A549 (cell line): Measurements from ENCODE around the gene ANKRD18A. TPM values are rescaled to one million over a fixed set of nuclear protein-coding genes. Genes with fewer than 3 reads are reported as not detected.

ENCODE experiments used
- ATAC-seq, 2 experiments: fragments of 200-7000 bp in 1 of 2; fragments of >200 bp in 1 of 2; cut with Nextera tagmentation in 1 of 2; cut with Tn5 transposase in 1 of 2; 3 replicates each; pipeline versions ENCODE4 v1.8.0 to v1.9.1; 2018 to 2020; ENCODE audit warnings: mild to moderate bottlenecking in 1 of 2, moderate library complexity in 1 of 2
- CTCF ChIA-PET: fragments of 300-600 bp; sonication (Branson Sonifier 250); formaldehyde crosslinking; extraction: SDS; loops from one replicate; lab custom pipeline; 2021; ENCODE audit warnings: antibody characterized with exemption, inconsistent platforms; lab: Yijun Ruan, JAX
- POLR2A ChIA-PET: fragments of 350-600 bp; formaldehyde crosslinking; extraction: SDS; loops from one replicate; lab custom pipeline; 2021; ENCODE audit warnings: antibody characterized with exemption, inconsistent platforms; lab: Yijun Ruan, JAX
- DNase-seq, 2 experiments: peaks; one replicate each; pipeline versions ENCODE4 v3.0.0 to v3.0.0-alpha.2; 2011 to 2016; ENCODE audit warnings: low read depth in 1 of 2, low spot score in 1 of 2
- FAIRE-seq: peaks from 2 replicates; lab custom pipeline; 2011; peaks lifted over from hg19 to GRCh38; lab: Jason Lieb, UNC
- H3K27ac ChIP-seq, 2 experiments: fragments of >200 bp; sonication (Bioruptor Twin); formaldehyde crosslinking; 3 replicates each; pipeline ENCODE4 v1.5.1; 2016 to 2017
- H3K4me1 ChIP-seq: fragments of >200 bp; sonication (Bioruptor Twin); formaldehyde crosslinking; 3 replicates; pipeline ENCODE4 v1.6.1; 2016
- H3K4me2 ChIP-seq: fragments of >200 bp; sonication (Bioruptor Twin); formaldehyde crosslinking; 3 replicates; pipeline ENCODE4 v1.6.1; 2016
- H3K4me3 ChIP-seq: fragments of >200 bp; sonication (Bioruptor Twin); formaldehyde crosslinking; 3 replicates; pipeline ENCODE4 v1.5.1; 2016
- H3K9me3 ChIP-seq: fragments of >200 bp; sonication (Bioruptor Twin); formaldehyde crosslinking; 3 replicates; pipeline ENCODE4 v1.6.1; 2016
- ATOH8 ChIP-seq: fragments of 250-450 bp; sonication (Bioruptor Pico); IDR thresholded peaks from 2 replicates; pipeline ENCODE4 v1.5.0; 2020; ENCODE audit warnings: low read depth, mild to moderate bottlenecking, moderate library complexity
- CHD2 ChIP-seq: fragments of 150-350 bp; IDR thresholded peaks from 2 replicates; pipeline ENCODE4 v1.6.1; 2014; ENCODE audit warnings: low read length; ENCODE audit not compliant: partially characterized antibody
- CTCF ChIP-seq: fragments of >200 bp; sonication (Bioruptor Twin); formaldehyde crosslinking; IDR thresholded peaks from 3 replicates; pipeline ENCODE4 v1.5.1; 2016
- EHF ChIP-seq: fragments of 250-450 bp; sonication (Bioruptor Pico); IDR thresholded peaks from 2 replicates; pipeline ENCODE4 v1.5.0; 2020; ENCODE audit warnings: mild to moderate bottlenecking
- MYC ChIP-seq: IDR thresholded peaks from 2 replicates; pipeline ENCODE4 v1.6.1; 2012; ENCODE audit warnings: mild to moderate bottlenecking, inconsistent platforms, low read length, improper control_type of control experiment, borderline replicate concordance
- PHF8 ChIP-seq: fragments of 200-600 bp; sonication (generic); IDR thresholded peaks from 2 replicates; pipeline ENCODE4 v1.6.1; 2016; ENCODE audit warnings: low read depth, mild to moderate bottlenecking, antibody characterized with exemption, moderate library complexity, borderline replicate concordance
- RAD21 ChIP-seq, 2 experiments: fragments of >200 bp in 1 of 2; sonication (Bioruptor Twin) in 1 of 2; formaldehyde crosslinking in 1 of 2; IDR thresholded peaks in 1 of 2; conservative IDR thresholded peaks in 1 of 2; 2 replicates in 1 of 2; 3 replicates in 1 of 2; pipeline ENCODE4 v1.6.1; 2012 to 2018; ENCODE audit warnings: inconsistent platforms in 1 of 2
- SMC3 ChIP-seq: fragments of >200 bp; sonication (Bioruptor Twin); formaldehyde crosslinking; IDR thresholded peaks from 3 replicates; pipeline ENCODE4 v1.6.1; 2018; ENCODE audit warnings: inconsistent platforms
- TP53 ChIP-seq: fragments of 250-450 bp; sonication (Bioruptor Pico); IDR thresholded peaks from 2 replicates; pipeline ENCODE4 v1.5.0; 2021; ENCODE audit warnings: mild to moderate bottlenecking, moderate library complexity
- ZSCAN20 ChIP-seq: fragments of 250-450 bp; sonication (Bioruptor Pico); IDR thresholded peaks from 2 replicates; pipeline ENCODE4 v1.8.0; 2022; ENCODE audit warnings: mild to moderate bottlenecking, moderate library complexity
- WGBS: methylation state at CpG from one replicate; pipeline ENCODE4 v1.1.6; 2017; ENCODE audit errors: missing lambda C conversion rate; 5-methylcytosine and 5-hydroxymethylcytosine counted together
- polyA plus RNA-seq, 4 experiments: library from polyadenylated mRNA; depleted of rRNA in 3 of 4; stranded (reverse); fragments of >200 nt; fragmentation: RNase III in 1 of 4; extraction: RNeasy Plus Mini Kit Qiagen cat#74134 plus additional on column Dnase treatment in 1 of 4; gene quantifications; 2 replicates in 3 of 4; 3 replicates in 1 of 4; pipeline ENCODE4 v1.2.3, GENCODE V29; 2011 to 2017
- TF ChIP-seq, protein P1 (sequence below): fragments of 250-450 bp; sonication (Bioruptor Pico); IDR thresholded peaks from 2 replicates; pipeline ENCODE4 v1.5.0; 2021; ENCODE audit warnings: mild to moderate bottlenecking, moderate library complexity, borderline replicate concordance

The ANKRD18A gene
- polyA plus RNA-seq, 2 of the 4 experiments (the other 2 are of a cell fraction), result 4.0 to 15.9 TPM

GRCh38 chr9:38643815-38644173, 23.4 kb upstream of the ANKRD18A start:
- Histone ChIP-seq H3K4me1 (peaks cover 5% of the 10 kb centered on the region; the same call in 2 of the 3 replicates), H3K4me3 (no peak overlapping the region), H3K4me2 (no peak overlapping the region), H3K9me3 (no peaks in the 10 kb centered on the region), H3K27ac (no peak overlapping the region)
- FAIRE-seq (no peak), DNase-seq (no peak), ATAC-seq (no peak)
- 86% methylated on average over 3 of the region's 3 CpGs for whole genome bisulfite sequencing
- CTCF ChIA-PET, result interaction anchor here (0.7 to 3.4 kb wide), 7 partner anchors 11 to 228 kb away, joined by 3 to 28 read pairs (median 4); no protein-coding TSS in a partner anchor
- TF ChIP-seq EHF (CRISPR knock-in tag), result no peak
- TF ChIP-seq PHF8, result no peak
- no peak for TF ChIP-seq MYC
- TF ChIP-seq ATOH8, result no peak
- TF ChIP-seq, protein P1, sequence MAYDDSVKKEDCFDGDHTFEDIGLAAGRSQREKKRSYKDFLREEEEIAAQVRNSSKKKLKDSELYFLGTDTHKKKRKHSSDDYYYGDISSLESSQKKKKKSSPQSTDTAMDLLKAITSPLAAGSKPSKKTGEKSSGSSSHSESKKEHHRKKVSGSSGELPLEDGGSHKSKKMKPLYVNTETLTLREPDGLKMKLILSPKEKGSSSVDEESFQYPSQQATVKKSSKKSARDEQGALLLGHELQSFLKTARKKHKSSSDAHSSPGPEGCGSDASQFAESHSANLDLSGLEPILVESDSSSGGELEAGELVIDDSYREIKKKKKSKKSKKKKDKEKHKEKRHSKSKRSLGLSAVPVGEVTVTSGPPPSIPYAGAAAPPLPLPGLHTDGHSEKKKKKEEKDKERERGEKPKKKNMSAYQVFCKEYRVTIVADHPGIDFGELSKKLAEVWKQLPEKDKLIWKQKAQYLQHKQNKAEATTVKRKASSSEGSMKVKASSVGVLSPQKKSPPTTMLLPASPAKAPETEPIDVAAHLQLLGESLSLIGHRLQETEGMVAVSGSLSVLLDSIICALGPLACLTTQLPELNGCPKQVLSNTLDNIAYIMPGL, result no peak
- TF ChIP-seq CHD2, result no peak
- POLR2A ChIA-PET, result no interaction called here

DNA sequence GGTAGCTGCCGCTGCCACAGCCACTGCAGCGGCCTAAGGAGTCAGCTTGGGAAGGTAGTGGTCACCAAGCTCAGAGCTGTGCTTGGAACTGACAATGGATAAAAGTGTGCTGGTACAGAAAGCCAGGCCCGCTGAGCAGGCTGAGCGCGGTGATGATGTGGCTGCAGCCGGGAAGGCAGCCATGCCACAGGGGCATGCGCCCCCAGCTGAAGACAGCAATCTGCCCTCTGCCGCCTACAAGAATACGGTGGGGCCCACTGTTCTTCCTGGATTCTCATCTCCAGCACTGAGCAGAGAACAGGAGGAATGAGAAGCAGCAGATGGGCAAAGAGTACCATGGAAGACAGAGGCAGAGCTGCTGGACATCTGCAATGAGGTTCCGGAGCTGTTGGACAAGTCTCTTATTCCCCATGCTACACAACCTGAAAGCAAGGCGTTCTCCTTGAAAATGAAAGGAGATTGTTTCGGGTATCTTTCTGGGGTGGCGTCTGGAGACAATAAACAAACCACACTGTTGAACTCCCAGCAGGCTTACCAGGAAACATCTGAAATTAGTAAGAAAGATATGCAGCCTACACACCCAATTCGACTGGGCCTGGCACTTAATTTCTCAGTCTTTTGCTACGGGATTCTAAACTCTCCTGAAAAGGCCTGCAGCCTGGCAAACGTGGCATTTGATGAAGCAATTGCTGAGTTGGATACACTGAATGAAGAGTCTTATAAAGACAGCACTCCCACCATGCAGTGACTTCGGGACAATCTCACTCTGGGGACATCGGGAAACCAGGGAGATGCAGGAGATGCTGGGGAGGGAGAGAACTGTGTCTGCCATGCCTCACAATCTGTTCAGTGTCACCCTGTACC, 22.8 kb upstream of the ANKRD18A start:
- no peak overlapping the region for H3K4me3 ChIP-seq
- CTCF ChIA-PET, result interaction anchor here (0.5 to 3.4 kb wide), 21 partner anchors 11 to 1161 kb away, joined by 3 to 31 read pairs (median 5); partner anchors contain the start of genes ALDH1B1 and ANKRD18A
- no peaks in the 10 kb centered on the region for H3K9me3 ChIP-seq
- H3K27ac ChIP-seq, result peak overlapping the region in 1 of 2 experiments; percentile 31; a peak in 1 of 6 replicates
- TF ChIP-seq SMC3 (0 out of 3 replicates have a peak, but pooled peaks have one; percentile 2), ZSCAN20 (CRISPR knock-in tag) (no peak)
- 88% methylated on average over 18 of the region's 18 CpGs for WGBS
- H3K4me2 ChIP-seq, result no peak overlapping the region
- ATAC-seq (peak in 1 of 2 experiments; percentile 12; a peak in 2 of 6 replicates), DNase-seq (no peak), FAIRE-seq (no peak)
- POLR2A ChIA-PET, result no interaction called here
- peaks cover 5% of the 10 kb centered on the region; the same call in 2 of the 3 replicates for H3K4me1 ChIP-seq

DNA sequence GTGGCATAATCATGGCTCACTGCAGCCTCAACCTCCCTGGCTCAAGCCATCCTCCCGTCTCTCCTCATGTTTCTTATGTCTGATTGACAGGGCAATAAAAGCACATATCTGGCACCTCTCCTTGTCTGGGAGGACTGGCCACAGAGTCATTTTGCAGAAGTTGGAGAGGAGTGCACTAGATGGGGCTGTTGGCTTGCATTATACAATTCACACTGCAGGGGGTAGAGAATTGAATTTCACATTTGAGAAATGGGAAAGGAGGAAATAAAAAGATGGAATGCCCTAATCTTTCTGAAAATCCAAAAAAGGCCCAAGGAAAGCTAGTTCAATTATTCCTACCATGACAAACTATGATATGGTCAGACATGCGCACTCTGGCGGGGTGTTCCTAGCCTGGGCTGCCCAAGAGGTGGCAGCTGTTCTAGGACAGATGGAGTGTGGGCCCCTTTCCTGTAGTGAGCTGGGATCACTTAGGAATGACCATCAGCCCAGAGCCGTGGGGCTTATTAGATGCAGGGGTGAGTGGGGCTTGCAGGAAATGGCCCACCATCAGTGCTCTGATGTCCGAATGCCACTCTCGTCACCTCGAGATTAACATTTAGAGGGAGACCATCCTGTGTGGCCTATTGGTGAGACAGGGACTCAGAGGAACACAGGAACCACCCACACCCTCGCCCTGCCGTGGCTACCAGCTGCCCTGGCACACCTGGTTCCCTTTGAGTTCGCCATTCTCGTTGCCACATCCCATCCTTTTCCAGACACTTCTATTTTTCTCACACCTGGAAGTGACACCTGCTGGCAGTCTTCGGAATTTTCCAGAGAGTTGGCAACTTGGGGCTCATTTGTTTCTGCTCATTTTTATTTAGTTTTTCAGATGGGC, 21.8 kb upstream of the ANKRD18A start:
- WGBS, result 50% methylated on average over 12 of the region's 12 CpGs
- ATAC-seq (peak; percentile 92 to 93), DNase-seq (peak; percentile 53 to 68), FAIRE-seq (peak; percentile 92)
- Histone ChIP-seq H3K4me3 (no peak overlapping the region), H3K4me2 (peak overlapping the region; percentile 2; the same call in 1 of the 3 replicates), H3K9me3 (no peaks in the 10 kb centered on the region), H3K4me1 (peaks cover 5% of the 10 kb centered on the region; the same call in 2 of the 3 replicates), H3K27ac (peak overlapping the region; percentile 9 to 31; a peak in 1 of 6 replicates)
- ChIA-PET POLR2A (no interaction called here), CTCF (interaction anchor here (0.5 to 3.4 kb wide), 30 partner anchors 9 to 1160 kb away, joined by 3 to 31 read pairs (median 4); partner anchors contain the start of genes ALDH1B1 and ANKRD18A)
- TF ChIP-seq RAD21 (conservative IDR thresholded peaks at IDR 0.05 in 1 of 2, IDR thresholded peaks at IDR 0.05 in 1 of 2) (peak; percentile 86 to 89), CTCF (peak; percentile 62; the same call in 2 of the 3 replicates), SMC3 (peak; percentile 68), TP53 (CRISPR knock-in tag) (no peak)
